SIG-M5 (cell line): ENCODE results near the gene PIAS1.
"Not testable (repeated sequence)": the region's sequence is repeated elsewhere in the genome, so short reads cannot be mapped to it uniquely, and the experiment has no call there.

ENCODE experiments used
- DNase-seq: peaks from one replicate; lab custom pipeline; 2025; lab: John Stamatoyannopoulos, UW

PIAS1 gene

DNA sequence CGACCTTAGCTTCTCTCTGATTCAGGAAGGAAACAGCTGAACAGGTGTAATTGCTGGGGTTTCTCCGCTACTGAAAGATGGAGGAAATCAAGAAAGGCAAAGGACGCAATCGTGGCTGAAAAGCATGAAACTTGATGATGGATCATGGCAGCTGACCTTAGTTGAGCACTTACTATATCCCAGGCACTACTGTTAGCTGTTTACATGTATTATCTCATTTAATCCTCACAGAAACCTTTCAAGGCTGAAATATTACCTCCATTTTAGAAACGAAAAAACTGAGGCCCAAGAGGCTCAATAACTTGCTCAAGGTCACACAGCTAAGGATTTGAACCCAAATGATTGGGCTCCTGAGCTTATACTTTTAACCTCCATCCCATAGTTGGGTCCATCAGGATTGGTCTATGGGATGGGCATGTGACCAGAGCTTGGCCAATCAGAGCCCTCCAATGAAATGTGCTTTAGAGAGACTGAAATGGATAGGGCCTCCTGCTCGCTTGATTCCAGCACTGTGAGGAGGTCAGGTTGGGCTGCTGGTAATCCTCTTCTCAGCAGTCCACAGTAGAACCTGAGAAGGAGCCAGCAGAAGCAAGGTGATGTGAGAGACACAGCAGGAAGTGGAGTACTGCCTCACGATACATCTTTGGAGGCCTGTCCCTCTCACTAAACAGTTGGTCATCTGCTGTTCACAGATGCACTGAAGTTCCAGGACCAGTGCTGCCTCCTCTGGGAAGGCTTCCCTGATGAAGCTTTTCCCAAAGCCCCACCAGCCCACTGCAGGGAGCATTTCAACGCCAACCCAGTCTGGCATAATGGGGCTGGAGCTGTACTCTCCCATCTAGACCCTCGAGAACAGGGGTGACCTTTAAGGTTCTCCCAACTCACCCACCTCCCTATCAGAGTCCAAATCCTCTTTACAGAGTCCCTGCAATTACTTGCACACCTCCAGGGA lies 165.0 kb downstream of the PIAS1 start:
- DNase-seq, result no peak

DNA sequence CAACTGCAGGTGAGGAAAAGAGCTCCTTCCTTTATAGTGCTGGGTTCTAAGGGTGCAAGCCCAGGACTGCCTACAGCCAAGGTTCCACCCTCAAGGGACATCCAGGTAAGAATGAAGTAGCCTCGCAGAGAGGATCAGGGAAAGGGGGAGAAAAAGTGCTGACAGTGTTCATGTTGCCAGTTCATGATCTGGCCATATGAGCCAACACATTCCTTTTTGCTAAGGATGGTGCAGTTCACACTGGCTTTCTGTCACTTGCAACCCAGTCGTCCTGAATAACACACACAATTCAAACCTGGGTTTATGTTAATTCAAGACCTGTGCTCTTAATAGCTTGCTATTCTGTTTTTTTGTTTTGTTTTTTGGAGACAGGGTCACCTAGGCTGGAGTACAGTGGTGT lies 166.4 kb downstream of the PIAS1 start:
- DNase-seq, result no peak

DNA sequence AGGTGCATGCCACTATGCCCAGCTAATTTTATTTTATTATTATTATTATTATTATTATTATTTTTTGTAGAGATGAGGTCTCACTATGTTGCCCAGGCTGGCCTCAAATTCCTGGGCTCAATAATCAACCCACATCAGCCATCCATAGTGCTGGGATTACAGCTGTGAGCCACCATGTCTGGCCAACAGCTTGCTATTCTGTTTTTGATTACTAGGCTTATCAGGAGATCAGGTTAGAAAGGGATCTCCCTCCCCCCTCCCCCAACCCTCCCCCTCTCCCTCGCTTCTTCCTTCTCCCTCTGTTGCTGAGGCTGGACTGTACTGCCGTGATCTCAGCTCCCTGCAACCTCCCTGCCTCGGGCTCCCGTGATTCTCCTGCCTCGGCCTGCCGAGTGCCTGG lies 166.9 kb downstream of the PIAS1 start:
- DNase-seq, result no peak

DNA sequence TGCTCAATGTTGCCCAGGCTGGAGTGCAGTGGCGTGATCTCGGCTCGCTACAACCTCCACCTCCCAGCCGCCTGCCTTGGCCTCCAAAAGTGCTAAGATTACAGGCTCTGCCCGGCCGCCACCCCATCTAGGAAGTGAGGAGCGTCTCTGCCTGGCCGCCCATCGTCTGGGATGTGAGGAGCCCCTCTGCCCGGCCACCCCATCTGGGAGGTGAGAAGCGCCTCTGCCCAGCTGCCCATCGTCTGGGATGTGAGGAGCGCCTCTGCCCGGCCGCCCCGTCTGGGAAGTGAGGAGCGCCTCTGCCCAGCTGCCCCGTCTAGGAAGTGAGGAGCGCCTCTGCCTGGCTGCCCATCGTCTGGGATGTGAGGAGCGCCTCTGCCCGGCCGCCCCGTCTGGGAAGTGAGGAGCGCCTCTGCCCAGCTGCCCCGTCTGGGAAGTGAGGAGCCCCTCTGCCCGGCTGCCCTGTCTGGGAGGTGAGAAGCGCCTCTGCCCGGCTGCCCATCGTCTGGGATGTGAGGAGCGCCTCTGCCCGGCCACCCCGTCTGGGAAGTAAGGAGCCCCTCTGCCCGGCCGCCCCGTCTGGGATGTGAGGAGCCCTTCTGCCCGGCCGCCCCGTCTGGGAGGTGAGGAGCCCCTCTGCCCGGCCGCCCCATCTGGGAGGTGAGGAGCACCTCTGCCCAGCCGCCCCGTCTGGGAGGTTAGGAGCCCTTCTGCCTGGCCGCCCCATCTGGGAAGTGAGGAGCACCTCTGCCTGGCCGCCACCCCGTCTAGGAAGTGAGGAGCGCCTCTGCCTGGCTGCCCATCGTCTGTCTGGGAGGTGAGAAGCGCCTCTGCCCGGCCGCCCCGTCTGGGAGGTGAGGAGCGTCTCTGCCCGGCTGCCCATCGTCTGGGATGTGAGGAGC lies 167.7 kb downstream of the PIAS1 start:
- DNase-seq, result not testable (repeated sequence)

DNA sequence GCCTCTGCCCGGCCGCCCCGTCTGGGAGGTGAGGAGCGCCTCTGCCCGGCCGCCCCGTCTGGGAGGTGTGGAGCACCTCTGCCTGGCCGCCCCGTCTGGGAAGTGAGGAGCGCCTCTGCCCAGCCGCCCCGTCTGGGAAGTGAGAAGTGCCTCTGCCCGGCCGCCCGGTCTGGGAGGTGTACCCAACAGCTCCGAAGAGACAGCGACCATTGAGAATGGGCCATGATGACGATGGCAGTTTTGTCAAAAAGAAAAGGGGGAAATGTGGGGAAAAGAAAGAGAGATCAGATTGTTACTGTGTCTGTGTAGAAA lies 168.3 kb downstream of the PIAS1 start:
- DNase-seq, result not testable (repeated sequence)

DNA sequence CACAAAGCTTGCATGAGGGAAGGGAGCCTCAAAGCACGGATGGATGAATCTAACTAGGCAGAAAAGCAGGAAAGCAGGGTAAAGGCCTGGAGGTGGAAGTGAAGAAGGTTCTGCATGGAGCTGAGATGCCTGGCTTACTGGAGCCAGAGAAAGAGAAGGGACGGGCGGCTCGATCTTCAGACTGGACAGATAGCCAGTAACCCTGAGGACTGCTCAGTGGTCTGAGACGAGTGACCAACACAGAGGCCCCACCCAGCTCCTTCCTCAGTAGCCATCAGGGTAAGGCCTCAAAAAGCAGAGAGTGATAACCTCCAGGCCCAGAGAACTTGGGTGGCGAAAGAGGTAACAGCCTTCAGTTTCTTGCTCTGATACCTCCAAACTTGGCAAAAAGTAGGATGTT lies 169.1 kb downstream of the PIAS1 start:
- no peak for DNase-seq

DNA sequence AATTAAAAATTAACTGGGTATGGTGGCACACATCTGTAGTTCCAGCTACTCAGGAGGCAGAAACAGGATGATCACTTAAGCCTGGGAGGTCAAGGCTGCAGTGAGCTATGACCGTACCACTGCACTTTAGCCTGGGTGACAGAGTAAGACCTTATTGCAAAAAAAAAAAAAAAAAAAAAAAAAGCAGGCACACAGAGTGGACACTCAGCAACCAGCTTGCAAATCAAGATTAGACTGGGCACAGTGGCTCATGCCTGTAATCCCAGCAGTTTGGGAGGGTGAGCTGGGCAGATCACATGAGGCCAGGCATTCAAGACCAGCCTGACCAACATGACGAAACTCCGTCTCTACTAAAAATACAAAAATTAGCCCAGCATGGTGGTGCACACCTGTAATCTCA lies 170.0 kb downstream of the PIAS1 start:
- DNase-seq, result no peak

DNA sequence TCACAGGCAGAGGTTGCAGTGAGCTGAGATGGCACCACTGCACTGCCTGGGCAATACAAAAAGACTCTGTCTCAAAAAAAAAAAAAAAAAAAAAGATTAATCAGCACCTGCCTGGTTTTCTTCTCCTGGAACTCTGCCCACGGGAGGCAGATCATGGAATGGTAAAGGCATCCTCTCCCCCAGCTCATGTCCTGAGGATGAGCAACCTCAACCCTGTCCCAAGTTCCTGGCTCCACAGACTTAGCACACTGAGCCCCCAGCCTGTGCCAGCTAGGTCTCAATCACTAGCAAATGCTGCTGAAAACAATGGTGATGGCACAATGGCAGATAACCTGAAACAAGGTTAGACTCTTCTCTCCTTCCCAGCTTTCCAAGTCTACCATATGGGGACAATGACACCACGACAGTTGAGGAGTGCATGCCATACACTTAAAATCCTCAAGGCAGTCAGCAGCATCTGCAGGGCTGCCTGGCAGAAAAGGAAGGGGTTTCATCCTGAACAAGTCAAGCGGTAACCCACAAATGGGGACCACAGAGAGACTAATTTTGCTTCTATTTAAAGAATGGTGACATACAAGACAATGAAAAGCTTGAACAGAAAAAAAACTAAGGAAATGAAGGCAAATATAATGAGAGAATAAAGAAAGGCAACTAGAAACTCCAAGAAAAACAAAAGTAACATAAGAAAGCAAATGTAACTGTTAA lies 170.6 kb downstream of the PIAS1 start:
- no peak for DNase-seq

DNA sequence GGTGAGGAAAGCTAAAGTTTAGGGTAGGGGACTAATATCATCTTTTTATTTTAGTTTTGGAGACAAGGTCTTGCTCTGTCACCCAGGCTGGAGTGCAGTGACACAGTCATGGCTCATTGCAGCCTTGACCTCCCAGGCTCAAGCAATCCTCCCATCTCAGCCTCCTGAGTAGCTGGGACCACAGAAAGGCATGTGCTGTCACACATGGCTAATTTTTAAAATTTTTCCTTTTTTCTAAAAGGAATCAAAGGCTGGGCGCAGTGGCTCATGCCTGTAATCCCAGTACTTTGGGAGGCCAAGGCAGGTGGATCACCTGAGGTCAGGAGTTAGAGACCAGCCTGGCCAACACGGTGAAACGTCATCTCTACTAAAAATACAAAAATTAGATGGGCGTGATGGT lies 171.3 kb downstream of the PIAS1 start:
- not testable (repeated sequence) for DNase-seq

DNA sequence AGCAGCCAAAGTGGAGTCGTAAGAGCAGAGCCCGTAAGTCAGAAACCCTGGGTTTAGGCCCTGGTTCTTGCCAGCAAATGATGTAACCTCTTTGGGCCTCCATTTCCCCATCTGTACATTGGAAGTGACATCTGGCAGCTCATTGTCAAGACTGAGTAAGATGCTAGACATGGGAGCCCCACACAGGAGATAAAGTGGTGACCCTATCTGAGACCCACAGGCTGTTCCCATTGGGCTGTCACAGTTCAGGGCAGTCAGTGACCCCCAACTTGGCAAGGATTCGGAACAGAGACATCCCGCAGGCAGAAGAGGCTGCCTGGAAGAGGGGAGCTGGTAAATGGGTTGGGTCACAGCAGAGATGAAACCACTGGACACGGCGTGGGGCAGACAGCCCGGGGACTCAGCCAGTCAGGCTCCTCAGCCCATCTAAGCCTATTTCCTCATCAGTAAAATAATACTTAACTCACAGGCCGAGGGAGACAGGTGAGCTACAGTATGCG lies 173.6 kb downstream of the PIAS1 start:
- DNase-seq, result no peak

DNA sequence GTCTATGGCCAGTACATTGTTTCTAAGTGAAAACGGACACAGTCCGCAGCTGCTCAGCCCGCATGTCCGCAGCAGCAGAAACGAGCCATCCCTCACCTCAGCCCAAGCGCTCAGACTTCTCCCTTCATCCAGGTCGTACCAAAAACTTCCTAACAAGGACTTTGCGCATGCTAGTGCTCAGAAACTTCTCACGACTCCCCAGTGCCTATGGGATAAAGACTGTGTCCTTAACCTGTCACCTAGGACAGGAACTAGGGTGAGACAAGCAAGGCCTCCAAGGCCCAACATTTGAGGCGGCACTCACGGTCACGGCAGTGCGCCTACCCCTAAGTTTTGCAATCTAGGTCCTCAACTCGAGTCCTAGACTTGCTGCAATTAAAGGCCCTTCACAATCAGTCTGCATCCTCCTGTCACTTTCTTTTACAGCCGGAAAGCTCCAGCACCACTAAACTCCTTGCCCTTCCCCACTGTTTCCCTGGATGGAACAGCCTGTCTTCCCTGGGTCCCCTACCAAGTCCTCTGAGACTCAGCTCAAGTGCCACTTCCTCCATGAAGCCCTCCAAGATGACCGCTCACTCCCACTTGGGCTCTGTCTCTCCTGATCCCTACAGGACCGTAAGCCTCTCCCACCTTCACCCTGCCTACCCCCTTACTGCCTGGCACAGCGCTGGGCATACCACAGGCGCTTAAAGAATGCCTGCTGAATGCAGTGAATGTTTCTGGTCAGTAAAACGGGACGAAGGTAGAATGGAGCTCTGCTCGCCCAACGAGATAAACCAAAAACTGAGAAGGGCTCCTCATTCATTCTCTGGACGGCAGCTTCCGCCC lies 174.2 kb downstream of the PIAS1 start:
- DNase-seq, result no peak

DNA sequence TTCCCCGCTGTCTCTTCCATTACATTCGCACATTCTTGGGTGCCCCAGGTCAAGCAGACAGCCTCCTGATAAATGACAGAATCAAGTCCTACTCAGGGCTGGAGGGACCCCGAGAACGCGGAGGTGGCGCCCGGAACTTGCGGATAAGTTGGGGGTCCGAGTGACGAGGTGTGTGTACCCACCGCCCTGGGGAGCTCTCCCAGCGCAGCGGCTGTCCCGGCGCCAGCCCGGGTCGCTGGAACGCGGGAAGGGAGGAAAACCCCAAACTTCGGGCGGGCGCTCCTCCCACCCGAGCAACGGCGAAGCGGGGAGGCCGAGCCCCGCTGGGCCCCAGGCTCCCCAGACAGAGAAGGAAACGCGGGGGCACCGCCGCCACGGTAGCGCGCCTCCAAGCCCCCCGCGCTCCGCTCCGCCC lies 174.9 kb downstream of the PIAS1 start:
- no peak for DNase-seq

DNA sequence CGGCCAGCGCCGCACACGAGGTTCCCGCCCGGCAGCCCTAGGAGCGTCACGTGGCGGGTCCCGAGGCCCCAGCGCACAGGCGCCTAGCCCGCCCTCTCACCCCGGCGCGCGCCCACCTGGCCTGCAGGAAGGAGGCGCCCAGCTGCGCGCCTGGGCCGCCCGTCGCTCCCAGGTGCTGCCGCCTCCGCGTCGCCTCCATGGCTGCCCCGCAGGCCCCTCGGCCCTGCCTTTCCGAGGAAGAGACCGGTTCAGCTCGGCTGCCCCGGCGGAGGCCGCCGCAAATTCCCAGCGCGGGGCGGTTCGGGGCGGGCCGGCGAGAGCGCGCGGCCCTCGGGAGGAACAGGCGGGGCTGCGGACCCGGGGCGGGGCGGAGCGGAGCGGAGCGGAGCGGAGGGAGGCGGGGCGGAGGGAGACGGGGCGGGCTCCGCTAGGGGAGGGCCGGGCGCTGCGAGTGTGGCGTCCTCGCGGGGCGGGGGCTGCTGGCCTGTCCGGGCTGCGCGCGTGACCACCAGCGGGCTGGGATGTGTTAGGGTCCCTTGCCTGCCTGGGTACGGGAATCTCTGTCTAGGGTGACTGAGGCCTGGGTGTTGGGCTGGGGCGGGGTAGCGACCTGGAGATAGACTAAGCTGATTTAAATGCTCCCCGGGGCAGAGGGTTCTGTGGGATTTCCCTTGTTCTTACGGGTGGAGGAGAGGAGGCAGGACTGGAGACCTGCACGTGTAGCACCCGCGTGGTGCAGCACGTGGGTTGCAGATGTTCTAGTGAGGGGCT lies 175.5 kb downstream of the PIAS1 start, which contains the start of gene CLN6:
Gene CLN6, minus strand, starts transcription at position 343 of the 771 bp plus-strand sequence. Its CDS starts 144 bp downstream, at position 199.
- peak; percentile 7 for DNase-seq

DNA sequence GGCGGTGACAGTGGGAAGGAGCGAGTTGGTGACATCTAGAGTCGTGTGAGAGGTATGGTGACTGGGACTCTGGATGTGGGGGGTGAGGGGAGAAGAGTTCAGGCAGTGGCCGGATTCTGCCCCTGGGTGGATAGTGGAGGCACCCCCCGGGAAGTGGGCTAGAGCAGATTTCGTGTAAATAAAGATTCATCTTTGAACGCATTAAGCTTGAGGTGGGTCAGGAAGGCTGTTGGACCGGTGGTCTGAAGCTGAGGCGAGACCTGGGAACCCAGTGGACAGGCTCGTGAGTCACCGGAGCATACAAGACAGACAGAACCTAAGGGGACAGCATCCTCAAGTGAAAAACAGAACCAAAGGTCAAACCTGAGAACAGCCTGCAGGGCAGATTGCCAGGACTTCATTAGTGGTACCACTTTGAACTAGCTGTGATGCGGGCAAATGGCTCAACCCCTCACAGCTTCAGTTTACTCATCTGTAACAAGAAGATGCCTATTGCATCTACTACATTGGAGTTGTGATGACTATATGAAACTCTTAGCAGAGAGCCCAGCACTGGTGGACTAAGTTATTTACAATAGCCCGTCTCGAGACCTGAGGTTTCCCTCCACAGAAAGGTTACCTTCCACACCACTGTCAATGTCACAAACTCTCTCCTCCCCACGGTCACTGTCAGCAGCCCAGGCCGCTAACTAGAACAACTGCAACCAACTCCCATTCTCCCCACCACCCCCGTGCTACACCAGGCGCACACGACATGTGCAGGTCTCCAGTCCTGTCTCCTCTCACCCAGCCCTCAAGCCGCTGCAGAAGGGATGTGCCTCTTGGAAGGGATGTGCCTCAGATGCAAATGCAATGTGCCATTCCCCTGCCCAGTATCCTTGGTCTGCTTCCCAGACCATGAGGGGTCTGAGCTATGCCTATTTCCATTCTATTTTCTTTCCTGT lies 176.3 kb downstream of the PIAS1 start:
- DNase-seq, result no peak

DNA sequence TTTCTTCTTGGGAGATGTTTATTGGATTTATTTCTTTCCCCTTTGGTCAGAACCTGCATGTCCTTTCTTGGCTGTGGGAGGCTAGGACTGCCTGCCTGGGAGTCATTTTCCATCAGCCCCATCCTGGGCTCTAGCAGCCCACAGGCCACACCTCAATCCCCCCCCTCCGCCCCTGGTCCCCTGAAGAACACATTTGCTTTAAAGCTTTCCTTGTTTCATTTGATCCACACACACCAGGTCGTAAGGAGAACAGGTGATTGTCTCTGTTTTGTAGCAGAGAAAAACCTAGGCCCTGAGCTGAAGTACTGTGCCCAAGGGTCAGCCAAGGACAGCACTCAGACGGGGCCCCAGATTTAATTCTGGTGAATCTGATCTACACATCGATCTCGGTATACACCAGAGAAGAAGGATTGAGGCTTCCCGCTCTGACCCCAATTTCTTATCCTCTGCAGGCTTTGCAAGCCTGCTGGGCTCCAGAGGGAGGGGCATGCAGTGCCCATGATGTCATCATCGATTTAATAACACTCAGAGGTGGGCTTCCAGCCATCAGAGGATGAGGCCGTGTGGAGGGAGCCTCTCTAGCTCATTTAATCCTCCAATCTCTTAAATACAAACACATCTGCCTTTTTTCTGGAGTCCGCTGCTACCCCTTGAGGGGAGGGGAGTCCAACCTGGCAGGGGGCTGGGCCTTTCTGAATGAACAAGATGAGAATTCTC lies 177.1 kb downstream of the PIAS1 start:
- DNase-seq, result no peak

DNA sequence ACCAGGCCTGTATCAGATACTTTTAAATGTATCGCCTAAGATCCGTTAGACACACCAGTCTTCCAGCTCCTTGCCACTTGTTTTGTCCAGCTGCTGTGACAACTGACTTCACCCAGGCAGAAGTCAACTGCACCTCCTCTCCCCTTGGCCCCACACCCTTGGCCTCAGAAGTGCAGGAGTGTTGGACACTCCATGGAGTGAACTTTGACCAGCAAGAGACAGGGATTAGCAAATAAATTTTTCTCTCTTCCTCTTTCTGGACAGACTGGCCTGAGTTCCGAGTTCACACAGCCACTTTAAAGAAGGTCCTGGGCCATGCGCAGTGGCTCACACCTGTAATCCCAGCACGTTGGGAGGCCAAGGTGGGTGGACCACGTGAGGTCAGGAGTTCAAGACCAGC lies 178.3 kb downstream of the PIAS1 start:
- no peak for DNase-seq

DNA sequence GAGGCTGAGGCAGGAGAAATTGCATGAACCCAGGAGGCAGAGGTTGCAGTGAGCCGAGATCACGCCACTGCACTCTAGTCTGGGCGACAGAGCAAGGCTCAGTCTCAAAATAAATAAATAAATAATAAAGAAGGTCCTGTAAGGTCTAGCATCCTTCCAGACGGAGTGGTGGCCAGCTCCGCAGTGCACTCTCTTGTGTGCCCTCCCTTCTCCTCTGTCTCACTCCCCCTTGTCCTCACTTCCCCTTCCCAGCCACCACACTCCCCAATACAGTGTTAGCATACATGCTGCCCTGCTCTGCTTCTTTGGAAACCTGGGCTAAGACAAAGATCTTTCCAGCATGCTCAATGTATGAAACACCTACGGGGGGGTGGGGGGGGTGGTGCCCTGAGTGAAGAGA lies 178.8 kb downstream of the PIAS1 start:
- DNase-seq, result peak; percentile 44

DNA sequence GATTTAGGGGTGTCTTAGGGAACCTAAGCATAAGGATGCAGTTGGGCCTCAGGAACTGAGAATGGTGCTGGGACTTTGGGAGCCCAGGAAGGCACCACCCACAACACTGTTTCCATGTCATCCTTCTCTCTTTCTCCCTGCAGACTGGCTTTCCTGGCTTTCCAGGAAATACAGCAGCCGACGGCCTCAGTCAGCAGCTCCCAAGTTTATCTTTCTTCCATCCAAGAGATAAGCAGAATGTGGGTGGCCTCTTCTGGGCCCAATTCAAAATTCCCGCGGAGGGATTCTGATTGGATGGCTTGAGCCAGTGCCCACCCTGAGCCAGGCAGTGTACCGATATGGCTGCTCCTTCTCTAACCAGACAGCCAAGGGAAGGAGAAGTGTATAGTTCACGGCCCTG lies 179.9 kb downstream of the PIAS1 start:
- DNase-seq, result no peak

DNA sequence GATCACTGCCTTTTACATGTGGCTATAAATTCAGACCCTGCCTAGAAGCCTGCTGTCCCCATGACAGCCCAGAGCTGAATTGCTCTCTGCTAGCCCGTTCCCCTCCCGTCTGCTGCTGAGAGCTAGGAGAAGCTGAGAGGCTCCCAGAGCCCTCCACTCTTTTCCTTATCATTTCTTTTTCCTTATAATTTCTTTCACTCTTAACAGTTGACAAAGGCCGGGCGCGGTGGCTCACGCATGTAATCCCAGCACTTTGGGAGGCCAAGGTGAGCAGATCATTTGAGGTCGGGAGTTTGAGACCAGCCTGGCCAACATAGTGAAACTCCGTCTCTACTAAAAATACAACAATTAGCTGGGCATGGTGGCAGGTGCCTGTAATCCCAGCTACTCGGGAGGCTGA lies 180.4 kb downstream of the PIAS1 start:
- DNase-seq, result not testable (repeated sequence)
